Measurements from ENCODE around the gene HORMAD2. TPM values are rescaled to one million over a fixed set of nuclear protein-coding genes. Genes with fewer than 3 reads are reported as not detected.
"Not testable (repeated sequence)": the region's sequence is repeated elsewhere in the genome, so short reads cannot be mapped to it uniquely, and the experiment has no call there.

The HORMAD2 gene
- total RNA-seq, 1 donor from 2014 or later: not detected

DNA sequence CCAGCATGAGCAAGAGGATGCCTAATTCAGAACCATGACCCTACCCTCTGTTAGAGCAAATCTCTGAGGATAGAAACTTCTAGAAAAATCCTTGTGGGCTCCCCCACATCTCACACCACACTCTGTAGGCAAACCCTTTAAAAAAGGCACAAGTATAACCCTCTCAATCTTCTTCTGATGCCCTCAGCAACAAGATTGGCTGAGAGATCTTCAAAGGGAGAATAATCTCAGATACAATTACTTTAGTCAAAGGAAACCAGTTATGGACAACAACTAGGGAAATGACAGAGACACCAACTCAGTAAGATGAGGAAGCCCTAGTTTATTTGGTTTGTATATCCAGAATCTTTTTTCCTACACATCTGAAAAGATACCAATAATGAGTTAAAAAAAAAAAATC, 117.1 kb downstream of the HORMAD2 start:
- H3K4me3 Mint-ChIP-seq: no peak overlapping the region
- H3K4me1 Mint-ChIP-seq: peaks cover 33% of the 10 kb centered on the region
- peaks cover 3% of the 10 kb centered on the region for H3K27me3 Mint-ChIP-seq (ENCODE audit: low read depth)
- no peak for DNase-seq (ENCODE audit: low read depth, low spot score)
- H3K27ac Mint-ChIP-seq (ENCODE audit: unreplicated experiment): no peak overlapping the region
- no peaks in the 10 kb centered on the region for H3K36me3 Mint-ChIP-seq (ENCODE audit: low read depth)
- TF ChIP-seq, protein P1, sequence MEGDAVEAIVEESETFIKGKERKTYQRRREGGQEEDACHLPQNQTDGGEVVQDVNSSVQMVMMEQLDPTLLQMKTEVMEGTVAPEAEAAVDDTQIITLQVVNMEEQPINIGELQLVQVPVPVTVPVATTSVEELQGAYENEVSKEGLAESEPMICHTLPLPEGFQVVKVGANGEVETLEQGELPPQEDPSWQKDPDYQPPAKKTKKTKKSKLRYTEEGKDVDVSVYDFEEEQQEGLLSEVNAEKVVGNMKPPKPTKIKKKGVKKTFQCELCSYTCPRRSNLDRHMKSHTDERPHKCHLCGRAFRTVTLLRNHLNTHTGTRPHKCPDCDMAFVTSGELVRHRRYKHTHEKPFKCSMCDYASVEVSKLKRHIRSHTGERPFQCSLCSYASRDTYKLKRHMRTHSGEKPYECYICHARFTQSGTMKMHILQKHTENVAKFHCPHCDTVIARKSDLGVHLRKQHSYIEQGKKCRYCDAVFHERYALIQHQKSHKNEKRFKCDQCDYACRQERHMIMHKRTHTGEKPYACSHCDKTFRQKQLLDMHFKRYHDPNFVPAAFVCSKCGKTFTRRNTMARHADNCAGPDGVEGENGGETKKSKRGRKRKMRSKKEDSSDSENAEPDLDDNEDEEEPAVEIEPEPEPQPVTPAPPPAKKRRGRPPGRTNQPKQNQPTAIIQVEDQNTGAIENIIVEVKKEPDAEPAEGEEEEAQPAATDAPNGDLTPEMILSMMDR (conservative IDR thresholded peaks at IDR 0.05): no peak
- peaks cover 6% of the 10 kb centered on the region for H3K9me3 Mint-ChIP-seq

DNA sequence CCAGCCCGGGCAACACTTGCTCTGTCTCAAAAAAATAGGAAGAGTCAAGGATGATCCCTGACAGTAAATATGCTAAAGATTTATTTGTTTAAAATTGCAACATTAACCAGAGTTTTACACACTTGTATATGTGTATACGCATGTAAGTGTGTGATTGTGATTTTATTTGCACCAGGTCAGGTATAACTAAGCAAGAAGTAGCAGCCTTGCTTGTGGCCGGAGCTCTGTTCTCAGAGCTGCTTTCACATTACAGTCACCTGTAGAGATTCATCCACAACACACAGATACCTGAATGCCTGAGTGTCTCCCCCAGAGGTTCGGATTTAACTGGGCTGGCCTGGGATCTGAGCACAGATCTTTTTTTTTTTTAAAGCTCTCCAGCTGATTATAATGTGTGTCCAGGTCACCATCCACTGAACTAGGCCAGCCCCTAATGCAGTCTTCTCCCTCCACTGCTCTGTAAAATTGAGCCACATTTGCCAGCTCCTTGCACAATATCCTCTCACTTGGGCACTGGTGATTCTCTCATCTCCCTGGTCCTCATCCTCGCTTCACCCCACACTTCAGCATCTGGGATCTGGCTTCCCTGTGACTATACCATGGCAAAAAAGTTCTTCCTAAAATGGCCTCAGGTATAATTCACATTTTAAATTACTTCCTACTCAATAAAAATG, 118.0 kb downstream of the HORMAD2 start:
- peaks cover 33% of the 10 kb centered on the region for H3K4me1 Mint-ChIP-seq
- DNase-seq (ENCODE audit: low read depth, low spot score): no peak
- H3K27ac Mint-ChIP-seq (ENCODE audit: unreplicated experiment): no peak overlapping the region
- peaks cover 3% of the 10 kb centered on the region for H3K27me3 Mint-ChIP-seq (ENCODE audit: low read depth)
- H3K4me3 Mint-ChIP-seq: no peak overlapping the region
- TF ChIP-seq, protein P1 (conservative IDR thresholded peaks at IDR 0.05): no peak
- peaks cover 6% of the 10 kb centered on the region for H3K9me3 Mint-ChIP-seq
- no peaks in the 10 kb centered on the region for H3K36me3 Mint-ChIP-seq (ENCODE audit: low read depth)

DNA sequence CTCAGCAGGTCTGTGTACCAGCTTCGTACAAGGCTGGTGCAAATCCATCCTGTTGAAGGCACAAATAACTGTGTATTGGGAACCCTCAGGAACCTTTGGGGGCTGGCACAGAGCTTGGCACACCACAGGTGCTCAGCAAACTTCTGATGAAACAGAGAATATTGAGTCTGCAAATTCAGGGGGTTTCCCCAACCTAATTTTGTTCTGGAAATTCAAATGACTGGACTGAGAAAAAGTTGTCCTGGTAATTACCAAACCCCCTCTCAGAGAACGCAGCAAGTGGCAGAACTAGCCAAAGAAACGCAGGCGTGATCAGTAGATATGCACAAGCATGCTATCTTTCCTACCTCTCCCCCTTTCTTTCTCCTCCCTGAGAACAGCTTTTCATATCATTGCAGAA, 118.7 kb downstream of the HORMAD2 start:
- Mint-ChIP-seq H3K36me3 (ENCODE audit: low read depth) (no peaks in the 10 kb centered on the region), H3K27me3 (ENCODE audit: low read depth) (peaks cover 3% of the 10 kb centered on the region), H3K4me1 (peaks cover 33% of the 10 kb centered on the region), H3K9me3 (peaks cover 6% of the 10 kb centered on the region), H3K27ac (ENCODE audit: unreplicated experiment) (no peak overlapping the region), H3K4me3 (no peak overlapping the region)
- TF ChIP-seq, protein P1 (conservative IDR thresholded peaks at IDR 0.05): no peak
- no peak for DNase-seq (ENCODE audit: low read depth, low spot score)

DNA sequence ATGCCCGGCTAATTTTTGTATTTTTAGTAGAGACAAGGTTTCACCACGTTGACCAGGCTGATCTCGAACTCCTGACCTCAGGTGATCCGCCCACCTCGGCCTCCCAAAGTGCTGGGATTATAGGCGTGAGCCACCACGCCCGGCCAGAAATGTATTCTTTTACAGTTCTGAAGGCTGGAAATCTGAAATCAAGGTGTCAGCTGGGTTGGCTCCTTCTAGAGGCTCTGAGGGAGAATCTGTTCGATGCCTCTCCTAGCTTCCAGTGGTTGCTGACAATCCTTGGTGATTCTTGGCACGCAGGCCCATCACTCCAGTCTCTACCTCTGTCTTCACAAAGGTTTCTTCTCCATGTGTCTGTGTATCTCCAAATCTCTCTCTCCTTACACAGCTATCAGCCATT, 120.6 kb downstream of the HORMAD2 start:
- H3K36me3 Mint-ChIP-seq (ENCODE audit: low read depth); H3K27me3 Mint-ChIP-seq (ENCODE audit: low read depth); DNase-seq (ENCODE audit: low read depth, low spot score); H3K9me3 Mint-ChIP-seq; H3K4me3 Mint-ChIP-seq; H3K27ac Mint-ChIP-seq (ENCODE audit: unreplicated experiment): not testable (repeated sequence)
- H3K4me1 Mint-ChIP-seq: peaks cover 26% of the 10 kb centered on the region

DNA sequence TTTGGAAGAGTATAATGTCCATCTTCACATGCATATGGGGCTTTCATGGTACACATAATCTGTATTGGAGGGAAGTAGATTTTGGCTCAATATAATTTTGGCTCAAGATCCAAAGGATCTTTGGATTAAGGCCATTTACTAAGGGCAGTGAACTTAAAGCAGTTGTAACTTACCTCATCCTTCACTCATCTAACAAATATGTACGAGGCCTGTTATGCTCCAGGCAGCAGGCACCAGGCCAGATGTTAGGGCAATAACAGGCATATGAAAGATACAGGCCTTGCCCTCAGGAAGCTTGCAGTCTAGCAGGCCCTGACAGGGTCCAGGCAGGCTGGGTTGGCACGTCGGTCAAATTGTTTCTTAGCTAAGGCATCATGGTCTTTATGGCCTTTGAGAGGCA, 121.7 kb downstream of the HORMAD2 start:
- H3K36me3 Mint-ChIP-seq (ENCODE audit: low read depth): no peaks in the 10 kb centered on the region
- H3K4me3 Mint-ChIP-seq: no peak overlapping the region
- no peak overlapping the region for H3K27ac Mint-ChIP-seq (ENCODE audit: unreplicated experiment)
- H3K4me1 Mint-ChIP-seq: peaks cover 22% of the 10 kb centered on the region
- peaks cover 6% of the 10 kb centered on the region for H3K9me3 Mint-ChIP-seq
- TF ChIP-seq, protein P1 (conservative IDR thresholded peaks at IDR 0.05): no peak
- DNase-seq (ENCODE audit: low read depth, low spot score): no peak
- peaks cover 10% of the 10 kb centered on the region for H3K27me3 Mint-ChIP-seq (ENCODE audit: low read depth)

DNA sequence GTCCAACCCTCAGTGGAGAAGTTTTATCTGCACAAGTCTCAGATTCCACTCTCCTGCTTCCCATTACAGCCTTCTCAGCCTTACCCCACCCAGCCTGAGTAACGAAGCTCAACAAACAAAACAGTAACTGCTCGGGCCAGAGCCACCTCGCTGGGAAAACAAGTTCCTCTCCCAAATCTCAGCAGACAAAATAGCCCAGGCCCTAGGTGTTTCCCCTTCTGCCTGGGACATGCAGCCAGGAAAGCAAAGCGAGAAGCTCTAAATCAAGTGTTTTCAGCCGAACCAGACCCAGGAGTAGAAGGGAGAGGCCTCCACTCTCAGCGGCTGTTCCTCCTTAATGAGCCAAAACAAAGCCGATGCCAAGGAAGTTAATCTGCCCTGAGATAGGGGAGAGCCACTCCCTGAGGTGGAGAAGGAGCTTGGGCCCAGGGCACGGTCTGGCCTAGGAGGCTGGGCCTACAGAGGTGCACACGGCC, 122.3 kb downstream of the HORMAD2 start:
- Mint-ChIP-seq H3K4me1 (peaks cover 22% of the 10 kb centered on the region), H3K27me3 (ENCODE audit: low read depth) (peaks cover 13% of the 10 kb centered on the region), H3K27ac (ENCODE audit: unreplicated experiment) (no peak overlapping the region), H3K36me3 (ENCODE audit: low read depth) (no peaks in the 10 kb centered on the region), H3K4me3 (no peak overlapping the region), H3K9me3 (peaks cover 6% of the 10 kb centered on the region)
- no peak for DNase-seq (ENCODE audit: low read depth, low spot score)
- TF ChIP-seq, protein P1 (conservative IDR thresholded peaks at IDR 0.05): no peak

Data from neural crest cell (in vitro differentiated cells).